ENCODE data around the gene GABRA4.

GABRA4 gene

DNA sequence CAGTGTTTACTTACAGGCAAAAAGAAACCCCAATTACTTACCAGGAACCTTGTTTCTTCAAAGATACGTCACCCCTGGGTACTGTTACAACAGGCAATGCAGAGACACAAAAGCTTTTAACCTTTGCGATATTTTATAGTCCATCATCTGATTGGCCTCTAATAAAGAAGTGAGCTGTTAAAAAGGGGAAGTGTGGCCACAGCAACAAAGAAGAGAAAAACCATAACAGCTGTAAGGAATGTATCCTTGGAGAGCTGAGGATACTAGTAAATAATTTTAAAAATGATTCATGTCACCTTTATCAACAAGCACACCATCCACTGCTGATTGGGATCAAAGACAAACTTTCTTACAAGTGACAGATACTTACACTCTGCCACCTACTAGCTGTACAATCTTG is 14.1 kb downstream of the GABRA4 start:
- DNase-seq, result no peak

DNA sequence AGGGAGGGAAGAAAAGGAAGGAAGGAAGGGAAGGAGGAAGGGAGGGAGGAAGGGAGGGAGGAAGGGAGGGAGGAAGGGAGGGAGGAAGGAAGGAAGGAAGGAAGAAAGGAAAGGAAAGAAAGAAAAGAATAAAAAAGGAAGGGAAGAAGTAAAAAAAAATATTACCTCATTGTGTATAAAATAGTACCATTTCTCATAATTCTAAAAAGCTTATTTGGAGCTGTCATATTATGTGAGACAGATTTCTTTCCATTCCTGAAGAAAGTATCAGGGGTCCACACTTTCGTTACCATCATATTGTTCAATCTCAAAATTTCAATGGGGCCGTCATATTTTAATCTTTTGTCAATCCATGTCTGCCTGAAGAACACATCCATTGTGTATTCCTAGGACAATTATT is 16.1 kb downstream of the GABRA4 start:
- DNase-seq, result no peak

DNA sequence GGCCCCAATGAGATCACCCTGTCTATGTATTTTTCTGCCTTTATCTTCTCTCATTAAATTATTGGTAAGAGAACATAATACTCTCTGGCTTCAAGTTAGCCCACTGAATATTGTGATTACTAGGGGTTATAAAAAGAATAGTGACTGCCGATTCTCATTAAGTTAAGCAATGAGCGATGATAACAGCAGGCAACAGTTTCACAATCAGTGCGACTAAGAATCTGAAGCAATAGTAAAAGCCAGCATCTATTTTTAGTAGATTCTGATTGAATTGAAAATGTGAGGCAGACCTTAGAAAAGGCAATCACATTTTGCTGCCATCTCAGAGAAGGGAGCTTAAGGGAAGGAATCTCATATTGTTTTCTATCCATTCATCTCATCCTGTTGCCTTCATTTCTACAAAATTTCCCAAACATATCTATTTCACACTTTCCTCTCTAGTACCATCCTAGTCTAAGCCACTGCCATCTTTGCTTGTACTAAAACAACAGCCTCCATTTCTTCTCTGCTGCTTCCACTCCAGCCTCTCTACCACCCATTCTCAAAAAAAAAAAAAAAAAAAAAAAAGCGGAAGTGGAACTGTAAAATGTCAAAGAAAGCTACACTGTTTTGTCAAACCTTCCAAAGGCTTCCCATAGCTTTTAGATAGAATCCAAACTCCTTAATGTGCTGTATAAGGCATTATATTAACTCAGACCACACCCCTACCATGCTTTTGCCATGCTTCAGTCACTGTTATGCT is 17.4 kb downstream of the GABRA4 start:
- DNase-seq, result no peak

GRCh38 chr4:46974891-46975543 is 18.4 kb downstream of the GABRA4 start:
- DNase-seq, result no peak

DNA sequence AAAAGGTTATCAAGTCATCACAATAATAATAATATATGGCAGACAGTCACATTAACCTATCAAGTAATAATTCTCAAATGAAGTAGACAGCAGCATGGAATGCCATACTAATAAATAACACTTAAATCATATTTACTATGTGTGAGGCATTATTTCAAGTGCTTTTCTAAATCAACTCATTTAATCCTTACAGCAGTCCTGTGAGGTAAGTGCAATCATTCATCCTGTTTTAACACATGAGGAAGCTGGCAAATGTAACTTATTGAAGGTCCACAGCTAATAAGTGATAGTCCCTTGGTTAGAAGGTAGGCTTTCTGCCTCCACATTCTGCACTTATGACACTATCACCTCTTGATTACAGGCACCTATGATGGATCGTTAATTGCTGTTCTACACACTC is 24.5 kb downstream of the GABRA4 start:
- DNase-seq, result no peak

DNA sequence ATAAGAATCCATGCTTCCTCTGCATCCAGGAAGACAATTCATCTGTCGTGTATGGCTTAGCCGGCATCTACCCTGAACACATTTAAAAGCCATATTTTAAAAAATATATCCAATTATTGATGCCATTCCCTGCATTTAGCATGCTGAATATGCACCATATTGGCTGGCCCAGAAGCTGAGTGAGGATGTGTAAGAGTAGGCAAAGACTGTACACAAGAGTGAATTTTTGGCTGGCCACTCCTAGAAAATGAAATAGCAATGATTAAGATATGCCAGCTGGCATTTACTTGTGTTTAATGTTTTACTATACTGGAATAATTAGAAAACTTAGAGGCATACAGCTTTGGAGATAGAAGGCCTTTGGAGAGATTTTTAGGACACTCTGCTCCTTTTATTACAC is 25.8 kb downstream of the GABRA4 start:
- no peak for DNase-seq

DNA sequence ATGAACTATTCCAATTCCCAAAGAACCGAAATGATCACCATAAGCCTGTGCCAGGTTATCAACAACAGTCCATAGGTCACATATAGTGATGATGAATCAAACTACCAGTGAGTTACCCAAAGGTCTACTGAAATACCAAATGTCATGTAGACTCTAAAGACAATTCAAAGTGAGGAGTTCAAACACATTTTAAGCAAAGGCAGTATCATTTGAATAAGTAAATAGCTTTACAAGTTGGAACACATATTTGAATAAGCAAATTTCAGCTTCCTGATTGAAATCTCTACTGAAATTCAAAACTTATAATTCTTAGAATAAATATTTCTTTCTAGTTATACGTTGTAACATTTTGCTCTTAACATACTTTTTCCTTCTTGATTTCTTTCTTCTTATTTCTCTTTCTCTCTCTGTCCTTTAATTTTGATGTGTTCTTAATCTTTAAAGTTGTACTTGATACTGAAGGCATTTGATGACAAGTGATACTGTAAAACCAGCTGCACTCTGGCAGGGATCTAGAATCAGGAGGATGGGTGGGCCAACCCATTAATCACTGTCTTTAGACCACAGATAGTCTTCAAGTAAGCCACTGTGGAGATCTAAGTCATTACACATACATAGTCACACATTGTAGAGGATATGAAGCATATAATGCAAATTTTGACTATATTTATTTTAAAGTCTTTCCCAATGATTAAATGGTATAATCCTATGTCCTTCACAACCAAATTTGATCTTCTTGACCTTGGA is 34.5 kb downstream of the GABRA4 start:
- DNase-seq, result no peak

GRCh38 chr4:46956451-46956850 is 36.9 kb downstream of the GABRA4 start:
- DNase-seq, result no peak

GRCh38 chr4:46955601-46956000 is 37.8 kb downstream of the GABRA4 start:
- no peak for DNase-seq

DNA sequence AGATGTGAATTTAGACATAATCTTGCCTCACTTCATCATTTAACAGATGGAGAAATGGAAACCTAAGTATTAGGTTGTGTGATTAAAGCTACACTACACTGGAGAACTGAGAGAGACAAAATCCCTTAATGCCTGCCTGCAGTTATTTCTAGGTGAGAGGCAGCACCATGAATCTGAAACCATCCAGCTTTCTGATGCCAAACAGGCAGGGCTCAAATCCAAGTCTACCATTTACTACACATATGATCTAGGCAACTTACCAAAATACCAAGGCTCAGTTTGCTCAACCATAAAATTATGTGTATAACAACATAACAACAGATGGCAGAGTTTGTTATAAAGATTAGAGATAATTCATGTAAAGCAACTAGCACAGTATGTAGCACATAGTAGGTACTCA is 38.7 kb downstream of the GABRA4 start:
- DNase-seq, result no peak

- DNase-seq, result no peak
These were observed 39.8 kb downstream of the GABRA4 start for GRCh38 chr4:46953564-46953963.

GRCh38 chr4:46952451-46952850 is 40.9 kb downstream of the GABRA4 start:
- DNase-seq, result no peak

GRCh38 chr4:46950826-46951225 is 42.6 kb downstream of the GABRA4 start:
- no peak for DNase-seq

- no peak for DNase-seq
These were observed 43.6 kb downstream of the GABRA4 start for GRCh38 chr4:46949822-46950221.

DNA sequence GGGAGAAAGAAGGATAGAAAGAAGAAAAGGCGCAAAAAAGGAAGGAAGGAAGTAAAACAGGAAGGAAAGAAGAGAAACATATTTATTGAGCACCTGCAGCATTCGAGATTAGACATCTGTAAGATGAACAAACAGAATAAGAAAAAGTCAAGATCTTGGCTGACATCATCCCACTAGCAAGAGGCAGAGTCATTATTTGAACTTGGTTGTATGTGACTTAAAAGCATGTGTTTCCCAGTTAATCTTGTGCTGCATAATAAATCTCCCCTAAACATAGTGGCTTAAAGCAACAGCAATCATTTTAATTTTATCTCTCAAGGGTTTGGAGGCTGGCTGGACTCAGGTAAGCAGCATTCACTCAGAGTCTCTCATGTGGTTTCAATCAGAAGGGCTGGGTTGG is 45.8 kb downstream of the GABRA4 start:
- no peak for DNase-seq

- peak; percentile 2 for DNase-seq
These were observed 46.4 kb downstream of the GABRA4 start for GRCh38 chr4:46946919-46947536.

DNA sequence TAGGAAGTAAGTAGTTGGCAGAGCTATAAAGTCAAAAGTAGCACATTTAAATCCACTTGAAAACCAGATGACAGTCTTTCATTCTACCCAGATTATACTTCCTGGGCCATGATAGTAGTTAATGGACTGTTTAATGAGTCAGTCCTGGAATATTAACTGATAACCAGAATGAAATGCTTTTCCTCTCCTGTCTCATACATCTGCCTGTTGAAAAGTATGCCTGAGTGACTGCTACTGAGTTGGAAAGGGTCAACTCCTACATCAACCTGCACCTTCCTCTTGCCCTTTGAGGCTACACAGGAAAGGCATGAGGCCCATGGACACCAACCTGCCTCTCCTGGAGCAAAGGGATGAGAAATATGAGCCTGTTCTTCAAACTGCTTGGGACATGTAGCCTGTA is 48.3 kb downstream of the GABRA4 start:
- DNase-seq, result no peak

DNA sequence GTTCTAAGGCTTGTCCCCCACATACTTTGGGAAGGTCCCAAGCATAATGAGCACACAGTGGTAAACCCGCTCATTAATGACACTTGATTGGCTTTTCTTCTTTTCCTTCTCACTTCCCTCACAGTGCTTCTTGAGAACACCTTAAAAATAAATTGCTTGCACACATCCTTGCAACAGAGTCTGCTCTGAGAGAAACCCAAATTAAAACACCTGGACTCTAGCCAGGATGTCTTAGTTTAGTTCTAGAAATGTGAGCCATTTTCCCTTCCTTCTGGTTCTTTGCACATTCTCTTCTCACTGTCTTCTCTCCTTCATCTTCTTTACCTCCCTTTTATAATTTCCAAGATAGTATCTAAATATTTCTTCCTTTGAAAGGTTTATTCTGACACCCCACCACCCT is 49.0 kb downstream of the GABRA4 start:
- no peak for DNase-seq

GRCh38 chr4:46937493-46937892 is 55.9 kb downstream of the GABRA4 start:
- no peak for DNase-seq

DNA sequence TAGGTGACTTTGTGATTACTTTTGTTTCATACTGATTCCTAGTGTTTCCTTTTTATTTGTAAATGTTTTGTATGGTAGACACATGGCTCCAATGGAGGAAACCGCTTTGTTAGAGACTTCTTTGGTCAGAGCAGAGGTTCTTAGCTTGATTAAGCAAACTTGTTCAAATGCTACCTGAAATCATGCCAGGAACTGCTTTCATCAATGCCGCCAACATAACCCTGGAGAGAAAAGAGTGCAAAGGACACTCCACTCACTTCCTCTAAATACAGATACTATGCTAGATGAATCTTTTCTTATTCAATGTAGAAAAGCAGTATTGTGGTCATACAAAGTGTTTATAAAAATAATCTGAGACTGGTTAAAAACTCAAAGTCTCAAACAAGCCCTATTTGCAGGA is 58.7 kb downstream of the GABRA4 start:
- no peak for DNase-seq

- no peak for DNase-seq
These were observed 59.7 kb downstream of the GABRA4 start for GRCh38 chr4:46933686-46934085.

DNA sequence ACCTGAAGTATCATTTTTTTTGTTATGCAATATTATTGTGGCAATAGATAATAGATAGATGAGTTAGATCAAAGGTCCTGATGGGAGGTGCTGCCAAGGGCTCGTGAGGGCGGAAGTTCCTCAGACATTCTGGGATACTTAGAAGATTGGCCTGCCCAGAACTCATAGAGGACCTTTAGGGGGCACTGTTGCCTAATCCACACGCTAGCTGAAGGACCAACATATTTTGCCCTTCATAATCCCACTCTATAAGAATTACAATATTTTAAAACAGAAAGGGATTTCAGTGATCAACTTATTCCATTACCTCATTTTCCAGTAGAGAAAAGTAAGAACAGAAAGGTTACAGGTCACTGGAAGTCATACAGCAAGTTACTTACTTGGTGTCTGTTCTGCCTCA is 61.4 kb downstream of the GABRA4 start:
- peak; percentile 44 for DNase-seq

DNA sequence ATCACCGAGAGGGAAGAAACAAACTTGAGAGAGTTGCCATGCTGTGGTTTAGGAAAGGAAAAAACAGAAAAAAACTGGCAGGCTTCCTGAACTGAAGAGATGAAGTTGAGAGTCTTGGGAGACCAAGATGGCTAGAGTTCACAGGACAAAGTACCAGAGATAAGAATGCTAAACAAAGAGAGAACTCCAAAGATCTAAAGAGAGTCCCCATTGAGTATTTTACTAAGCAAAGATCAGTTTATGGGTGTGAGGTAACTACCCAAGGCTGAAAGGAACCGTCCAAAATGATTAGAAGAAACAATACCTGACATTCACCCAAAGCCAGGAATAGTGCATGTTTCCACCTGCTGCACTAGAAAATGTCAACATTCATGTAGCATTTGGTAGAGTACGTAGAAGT is 62.5 kb downstream of the GABRA4 start:
- no peak for DNase-seq

All from fibroblast of skin of scalp (primary cell).